GM19240 (cell line): ENCODE data around the gene GH1.
"Not testable (repeated sequence)": the region's sequence is repeated elsewhere in the genome, so short reads cannot be mapped to it uniquely, and the experiment has no call there.

ENCODE experiments used
- DNase-seq: peaks from one replicate; pipeline ENCODE4 v3.0.0; 2011; ENCODE audit warnings: low spot score; ENCODE audit not compliant: insufficient read length

The GH1 gene

DNA sequence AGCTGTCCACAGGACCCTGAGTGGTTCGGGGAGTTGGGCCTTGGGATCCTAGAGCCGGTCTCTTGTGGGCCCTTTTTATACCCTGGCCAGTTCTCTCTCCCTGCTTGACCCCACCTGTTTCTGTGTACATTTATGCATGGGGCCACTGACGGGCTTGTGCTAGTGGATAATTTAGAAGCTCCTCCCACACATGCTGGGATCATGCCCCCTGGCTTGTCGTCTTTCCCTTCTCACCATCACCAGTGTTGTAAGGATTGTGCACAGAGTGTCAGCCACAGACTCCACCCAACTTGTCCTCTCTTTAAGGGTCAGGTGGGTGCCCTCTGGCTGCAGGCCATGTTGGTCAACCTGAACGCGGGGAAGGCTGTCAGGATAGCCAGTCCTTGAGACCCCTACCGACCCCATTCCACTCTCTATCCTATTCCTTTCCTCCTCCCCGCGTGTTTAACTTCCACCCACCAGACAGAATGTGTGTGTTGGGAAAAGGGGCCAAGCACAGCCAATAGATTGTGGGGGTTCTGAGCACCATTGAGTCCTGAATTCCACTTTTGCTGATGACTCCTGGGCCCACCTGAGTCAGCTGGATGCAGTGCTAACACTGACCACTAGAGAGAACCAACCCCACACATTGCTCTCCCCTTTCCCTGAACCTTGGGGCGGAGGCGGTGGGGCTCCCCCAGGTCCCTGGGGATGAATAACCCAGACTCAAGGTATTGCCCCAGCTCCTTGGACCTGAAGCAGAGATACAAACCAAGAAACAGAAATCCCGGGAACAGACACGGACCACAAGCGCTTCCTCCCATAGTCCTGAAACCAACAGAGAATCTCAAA is 21.9 kb downstream of the GH1 start, which contains the start of gene CSH1:
Gene CSH1, minus strand, starts transcription at position 51 of the 831 bp plus-strand sequence. CDS start 63 bp downstream, outside the sequence.
- not testable (repeated sequence) for DNase-seq

GRCh38 chr17:63894821-63895220 is 23.8 kb downstream of the GH1 start:
- not testable (repeated sequence) for DNase-seq

DNA sequence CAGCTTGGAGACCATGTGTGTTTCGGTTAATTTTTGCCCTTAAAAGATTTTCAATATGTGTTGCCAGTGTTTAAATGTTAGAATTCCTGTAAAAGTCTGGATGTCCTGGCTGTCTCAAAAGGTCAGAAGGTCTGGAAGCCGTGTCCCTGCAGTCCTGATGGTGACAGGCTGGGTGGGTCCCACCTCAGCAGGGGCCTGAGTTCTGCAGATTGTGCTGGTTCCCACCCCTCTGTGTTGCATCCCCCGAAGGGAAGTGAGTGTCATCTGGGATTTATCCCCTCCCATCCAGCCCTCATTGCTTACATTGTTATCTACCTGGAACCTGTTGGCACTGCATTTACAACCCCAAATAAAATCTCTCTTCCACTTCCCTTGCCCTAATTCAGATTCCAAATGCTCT is 24.6 kb downstream of the GH1 start:
- not testable (repeated sequence) for DNase-seq

GRCh38 chr17:63892316-63893037 is 26.2 kb downstream of the GH1 start:
- DNase-seq, result not testable (repeated sequence)

- not testable (repeated sequence) for DNase-seq
Measured at GRCh38 chr17:63889026-63889848, 29.4 kb downstream of the GH1 start.

GRCh38 chr17:63885119-63885518 is 33.5 kb downstream of the GH1 start:
- not testable (repeated sequence) for DNase-seq

GRCh38 chr17:63882626-63883126 is 36.0 kb downstream of the GH1 start:
- DNase-seq, result not testable (repeated sequence)

DNA sequence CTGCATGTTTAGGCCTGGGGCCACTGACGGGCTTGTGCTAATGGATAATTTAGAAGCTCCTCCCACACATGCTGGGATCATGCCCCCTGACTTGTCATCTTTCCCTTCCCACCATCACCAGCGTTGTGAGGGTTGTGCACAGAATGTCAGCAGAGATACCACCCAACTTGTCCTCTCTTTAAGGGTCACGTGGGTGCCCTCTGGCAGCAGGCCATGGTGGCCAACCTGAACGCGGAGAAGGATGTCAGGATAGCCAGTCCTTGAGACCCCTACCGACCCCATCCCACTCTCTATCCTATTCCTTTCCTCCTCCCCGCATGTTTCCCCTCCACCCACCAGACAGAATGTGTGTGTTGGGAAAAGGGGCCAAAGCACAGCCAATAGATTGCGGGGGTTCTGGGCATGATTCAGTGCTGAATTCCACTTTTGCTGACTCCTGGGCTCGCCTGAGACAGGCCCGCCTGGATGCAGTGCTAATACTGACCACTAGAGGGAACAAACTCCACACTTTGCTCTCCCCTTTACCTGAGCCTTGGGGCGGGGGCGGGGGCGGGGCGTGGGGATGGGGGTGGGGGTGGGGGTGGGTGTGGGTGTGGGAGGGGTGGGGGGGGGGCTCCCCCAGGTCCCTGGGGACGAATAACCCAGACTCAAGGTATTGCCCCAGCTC is 36.6 kb downstream of the GH1 start, which contains the start of gene GH2:
Gene GH2, minus strand, starts transcription at position 10 of the 667 bp plus-strand sequence. CDS start 143 bp downstream, outside the sequence.
- DNase-seq, result peak; percentile 38

DNA sequence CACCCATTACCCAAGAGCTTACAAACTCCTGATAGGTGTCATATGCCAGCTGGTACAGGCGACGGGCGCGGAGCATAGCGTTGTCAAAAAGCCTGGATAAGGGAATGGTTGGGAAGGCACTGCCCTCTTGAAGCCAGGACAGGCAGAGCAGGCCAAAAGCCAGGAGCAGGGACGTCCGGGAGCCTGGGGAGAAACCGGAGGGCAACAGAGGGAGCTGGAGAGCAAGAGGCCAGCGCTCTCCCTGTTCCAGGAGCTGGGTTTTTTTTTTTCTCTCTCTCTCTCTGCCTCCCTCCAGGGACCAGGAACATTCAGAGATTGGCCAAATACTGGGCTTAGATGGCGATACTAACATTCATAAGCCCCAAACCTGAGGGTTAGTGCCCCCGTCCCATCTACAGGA is 37.3 kb downstream of the GH1 start:
- not testable (repeated sequence) for DNase-seq

GRCh38 chr17:63880706-63881105 is 37.9 kb downstream of the GH1 start:
- no peak for DNase-seq

- DNase-seq, result not testable (repeated sequence)
Measured at GRCh38 chr17:63878413-63878812, 40.2 kb downstream of the GH1 start.

- DNase-seq, result not testable (repeated sequence)
Measured at GRCh38 chr17:63874693-63875092, 43.9 kb downstream of the GH1 start.

- DNase-seq, result not testable (repeated sequence)
Measured at GRCh38 chr17:63874061-63874626, 44.5 kb downstream of the GH1 start.

- DNase-seq, result not testable (repeated sequence)
Measured at GRCh38 chr17:63873577-63873976, 45.1 kb downstream of the GH1 start, which contains the start of gene CSH2. Gene CSH2, minus strand, starts transcription at chr17:63873677. Its CDS starts 63 bp downstream, at chr17:63873614.

- DNase-seq, result not testable (repeated sequence)
Measured at GRCh38 chr17:63871646-63872365, 46.8 kb downstream of the GH1 start.

GRCh38 chr17:63870292-63870665 is 48.4 kb downstream of the GH1 start:
- not testable (repeated sequence) for DNase-seq

DNA sequence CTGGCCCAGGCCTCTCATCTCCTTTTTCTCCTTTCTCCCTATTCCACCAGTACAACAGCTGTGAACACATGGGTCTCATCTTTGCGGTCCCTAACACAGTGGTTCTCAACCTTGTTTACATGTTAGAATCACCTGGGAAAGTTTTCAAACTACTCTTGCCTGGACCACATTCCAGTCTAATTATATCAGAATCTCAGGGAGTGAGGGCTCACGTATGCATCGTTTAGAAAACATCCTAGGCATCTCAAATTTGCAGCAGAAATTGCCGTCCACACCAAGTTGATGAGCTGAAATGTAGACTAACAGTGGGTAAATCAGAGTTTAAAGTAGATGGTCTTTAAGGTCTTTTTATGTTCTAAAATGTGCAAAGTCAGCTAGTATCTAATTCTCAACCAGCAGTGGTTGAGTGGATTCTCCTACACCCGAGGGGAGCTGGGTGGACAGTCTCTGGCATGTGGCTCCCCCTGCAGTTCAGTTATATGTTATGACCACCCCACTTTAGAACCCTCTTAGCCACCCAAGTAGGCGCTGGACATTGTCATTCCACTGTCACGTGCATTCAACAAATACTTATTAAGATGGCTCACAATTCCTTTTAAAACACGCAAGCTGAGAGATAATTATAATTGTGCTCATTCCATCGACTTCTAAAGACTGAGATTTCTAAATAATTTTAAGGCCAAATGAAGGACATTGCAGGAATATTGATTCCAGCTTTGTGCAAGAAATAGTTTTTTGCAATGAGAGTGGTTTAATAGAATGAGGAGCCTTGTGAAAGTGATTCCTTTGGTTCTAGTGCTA is 48.9 kb downstream of the GH1 start:
- DNase-seq, result not testable (repeated sequence)
